GM12875 (cell line): Measurements from ENCODE around the gene MYO16.
"Not testable (repeated sequence)": the region's sequence is repeated elsewhere in the genome, so short reads cannot be mapped to it uniquely, and the experiment has no call there.

ENCODE experiments used
- H3K4me3 ChIP-seq: one replicate; pipeline ENCODE4 v1.5.1; 2011; ENCODE audit warnings: low read depth, low read length, control low read depth
- CTCF ChIP-seq: IDR thresholded peaks from 2 replicates; pipeline ENCODE4 v1.5.1; 2011; ENCODE audit warnings: low read depth, mild to moderate bottlenecking, control low read depth, inconsistent platforms, low read length, moderate library complexity, borderline replicate concordance; ENCODE audit not compliant: insufficient read depth

The MYO16 gene

GRCh38 chr13:108897955-108898354, 268.5 kb downstream of the MYO16 start:
- no peak overlapping the region for H3K4me3 ChIP-seq
- TF ChIP-seq CTCF = no peak

DNA sequence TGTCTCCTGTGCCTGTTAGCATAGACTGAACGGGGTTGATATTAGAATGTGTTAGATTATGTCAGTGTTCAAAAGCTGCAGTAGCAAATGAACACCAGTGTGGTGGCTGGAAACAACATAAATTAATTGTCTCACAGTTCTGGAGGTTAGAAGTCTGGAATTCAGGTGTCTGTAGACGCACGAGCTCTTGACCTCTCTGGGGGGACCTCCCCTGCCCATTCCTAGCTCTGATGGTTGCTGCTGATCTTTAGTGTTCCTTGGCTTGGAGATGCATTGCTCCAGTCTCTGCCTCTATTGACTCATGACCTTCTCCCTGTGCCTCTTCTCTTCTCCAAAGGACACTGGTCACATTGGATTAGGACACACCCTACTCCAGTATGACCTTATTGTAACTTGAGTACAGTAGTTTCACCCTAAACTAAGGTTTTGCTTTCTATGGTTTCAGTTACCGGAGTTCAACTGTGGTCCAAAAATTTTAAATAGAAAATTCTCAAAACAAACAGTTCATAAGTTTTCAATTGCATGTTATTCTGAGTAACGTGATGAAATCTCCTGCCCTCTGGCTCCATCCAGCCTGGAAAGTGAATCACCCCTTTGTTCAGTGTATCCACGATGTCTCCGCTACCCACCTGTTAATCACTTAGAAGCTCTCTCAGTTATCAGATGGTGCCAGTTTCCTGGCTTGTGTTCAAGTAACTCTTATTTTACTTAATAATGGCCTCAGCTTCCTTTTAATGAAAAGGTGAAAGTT, 273.2 kb downstream of the MYO16 start:
- no peak for TF ChIP-seq CTCF
- no peak overlapping the region for H3K4me3 ChIP-seq

- no peak overlapping the region for H3K4me3 ChIP-seq
- no peak for TF ChIP-seq CTCF
Measured at GRCh38 chr13:108903613-108904012, 274.2 kb downstream of the MYO16 start.

DNA sequence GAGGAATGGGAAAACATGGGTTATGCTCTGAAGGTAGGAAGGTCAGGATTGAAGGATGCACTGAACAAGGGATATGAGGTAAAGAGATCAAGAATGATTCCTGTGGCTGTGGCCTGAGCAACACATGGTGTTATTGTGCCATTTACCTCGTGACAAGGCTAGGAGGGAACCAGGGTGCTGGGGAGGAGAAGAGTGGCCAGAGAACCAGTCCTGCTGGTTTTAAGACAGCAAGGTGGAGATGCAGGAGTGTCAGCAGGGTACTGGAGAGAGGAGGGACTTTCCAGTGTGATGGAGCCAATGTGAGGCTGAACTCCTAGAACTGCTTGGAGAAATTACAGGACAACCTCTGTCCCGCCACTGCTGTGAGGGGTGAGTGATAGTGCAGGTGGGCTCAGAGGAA, 282.4 kb downstream of the MYO16 start:
- TF ChIP-seq CTCF = no peak

GRCh38 chr13:108913731-108914130, 284.3 kb downstream of the MYO16 start:
- H3K4me3 ChIP-seq = not testable (repeated sequence)

More for the DNA sequence above, 282.4 kb downstream of the MYO16 start:
- no peak overlapping the region for H3K4me3 ChIP-seq

GRCh38 chr13:108915095-108915633, 285.8 kb downstream of the MYO16 start:
- no peak overlapping the region for H3K4me3 ChIP-seq
- TF ChIP-seq CTCF = peak; percentile 6; the same call in 1 of the 2 replicates

GRCh38 chr13:108915634-108916512, 286.5 kb downstream of the MYO16 start:
- H3K4me3 ChIP-seq = no peak overlapping the region
- TF ChIP-seq CTCF = no peak
